Mesothelial cell of epicardium (in vitro differentiated cells): ENCODE results near the gene PLEKHA7. TPM values are rescaled to one million over a fixed set of nuclear protein-coding genes. Genes with fewer than 3 reads are reported as not detected.
A peak's percentile ranks its signal among the peaks of the same experiment; 100 is the strongest.

Experiments used
- DNase-seq, 2 experiments: peaks; one replicate each; pipeline ENCODE4 v3.0.0; 2021; ENCODE audit warnings: low spot score in 2 of 2; ENCODE audit not compliant: unreplicated experiment in 2 of 2
- H3K27ac Mint-ChIP-seq: 2 replicates; pipeline ENCODE4 v1.8.0; 2021; ENCODE audit warnings: mixed read lengths
- H3K27me3 Mint-ChIP-seq: 2 replicates; pipeline ENCODE4 v1.8.0; 2021; ENCODE audit warnings: low read depth, mixed read lengths
- H3K36me3 Mint-ChIP-seq: 2 replicates; pipeline ENCODE4 v1.8.0; 2021; ENCODE audit warnings: mixed read lengths
- H3K4me1 Mint-ChIP-seq: 2 replicates; pipeline ENCODE4 v1.8.0; 2021; ENCODE audit warnings: mixed read lengths
- H3K4me3 Mint-ChIP-seq: 2 replicates; pipeline ENCODE4 v1.8.0; 2021; ENCODE audit warnings: mild to moderate bottlenecking, moderate library complexity, mixed read lengths
- H3K9me3 Mint-ChIP-seq: 2 replicates; pipeline ENCODE4 v1.8.0; 2021; ENCODE audit warnings: mixed read lengths
- CTCF ChIP-seq: fragments of 200-600 bp; sonication (generic); IDR thresholded peaks from one replicate; pipeline ENCODE4 v1.5.0; 2021; ENCODE audit warnings: antibody characterized with exemption; ENCODE audit not compliant: unreplicated experiment
- total RNA-seq: library from RNA; stranded (reverse); gene quantifications from 3 replicates; pipeline ENCODE4 v1.2.1, GENCODE V29; 2021

Gene PLEKHA7
- total RNA-seq, 1 donor from 2014 or later = 30.5 TPM

- Mint-ChIP-seq H3K27me3 (no peaks in the 10 kb centered on the region), H3K4me3 (no peak overlapping the region), H3K4me1 (peaks cover 7% of the 10 kb centered on the region), H3K9me3 (no peaks in the 10 kb centered on the region), H3K36me3 (peaks cover 7% of the 10 kb centered on the region), H3K27ac (no peak overlapping the region)
- no peak for TF ChIP-seq CTCF
- no peak for DNase-seq
Measured at GRCh38 chr11:16794047-16794818, 220.0 kb downstream of the PLEKHA7 start.

GRCh38 chr11:16793511-16793910 is 220.7 kb downstream of the PLEKHA7 start:
- H3K9me3 Mint-ChIP-seq = no peaks in the 10 kb centered on the region
- no peaks in the 10 kb centered on the region for H3K27me3 Mint-ChIP-seq
- H3K4me3 Mint-ChIP-seq = no peak overlapping the region
- TF ChIP-seq CTCF = no peak
- peaks cover 7% of the 10 kb centered on the region for H3K4me1 Mint-ChIP-seq
- peaks cover 7% of the 10 kb centered on the region for H3K36me3 Mint-ChIP-seq
- no peak overlapping the region for H3K27ac Mint-ChIP-seq
- no peak for DNase-seq

GRCh38 chr11:16793009-16793408 is 221.2 kb downstream of the PLEKHA7 start:
- Mint-ChIP-seq H3K4me1 (peaks cover 7% of the 10 kb centered on the region), H3K4me3 (no peak overlapping the region), H3K27ac (no peak overlapping the region), H3K9me3 (no peaks in the 10 kb centered on the region), H3K36me3 (peaks cover 7% of the 10 kb centered on the region), H3K27me3 (no peaks in the 10 kb centered on the region)
- no peak for DNase-seq
- no peak for TF ChIP-seq CTCF

DNA sequence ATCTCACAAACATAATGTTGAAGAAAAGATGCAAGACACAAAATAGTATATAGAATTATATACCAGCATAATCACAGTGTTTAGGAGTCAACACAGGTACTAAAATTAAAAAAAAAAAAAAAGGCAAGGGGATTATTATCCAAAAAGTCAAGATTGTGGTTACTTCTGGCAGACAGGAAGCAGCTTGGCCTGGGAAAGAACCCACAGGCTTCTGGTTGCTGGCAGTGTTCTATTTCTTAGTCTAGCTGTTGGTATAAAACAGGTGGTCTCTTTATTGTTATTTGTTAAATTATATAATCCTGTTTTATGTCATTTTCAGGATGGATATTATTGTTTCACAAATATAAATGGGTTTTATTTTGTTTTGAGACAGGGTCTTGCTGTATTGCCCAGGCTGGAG is 221.8 kb downstream of the PLEKHA7 start:
- H3K36me3 Mint-ChIP-seq = peaks cover 7% of the 10 kb centered on the region
- peaks cover 7% of the 10 kb centered on the region for H3K4me1 Mint-ChIP-seq
- no peak overlapping the region for H3K4me3 Mint-ChIP-seq
- DNase-seq = no peak
- no peak overlapping the region for H3K27ac Mint-ChIP-seq
- no peaks in the 10 kb centered on the region for H3K27me3 Mint-ChIP-seq
- no peaks in the 10 kb centered on the region for H3K9me3 Mint-ChIP-seq
- TF ChIP-seq CTCF = no peak

GRCh38 chr11:16791191-16791961 is 222.8 kb downstream of the PLEKHA7 start:
- no peaks in the 10 kb centered on the region for H3K9me3 Mint-ChIP-seq
- H3K4me3 Mint-ChIP-seq = no peak overlapping the region
- DNase-seq = no peak
- H3K27me3 Mint-ChIP-seq = no peaks in the 10 kb centered on the region
- peak overlapping the region; percentile 17 for H3K27ac Mint-ChIP-seq
- no peak for TF ChIP-seq CTCF
- H3K36me3 Mint-ChIP-seq = peaks cover 6% of the 10 kb centered on the region
- peaks cover 7% of the 10 kb centered on the region for H3K4me1 Mint-ChIP-seq
